ENCODE results near the gene USP8. TPM values are rescaled to one million over a fixed set of nuclear protein-coding genes. Genes with fewer than 3 reads are reported as not detected.
A peak's percentile ranks its signal among the peaks of the same experiment; 100 is the strongest.

The USP8 gene
- total and polyA plus RNA-seq, 2 donors (not counting 1 experiment from before 2014, with no cell fraction given) = 25.7 to 126 TPM

- Histone ChIP-seq H3K4me1 (ENCODE audit: control insufficient read depth in 2 of 2, insufficient read depth in 2 of 2, low read length in 2 of 2) (peaks cover 19 to 27% of the 10 kb centered on the region in 2 donors), H2AFZ (ENCODE audit: insufficient read depth, low read depth, low read length, poor library complexity, severe bottlenecking) (no peak overlapping the region), H3K4me2 (replicated peaks; ENCODE audit: low read depth, low read length, poor library complexity, severe bottlenecking) (peak overlapping the region; percentile 49), H3K9me3 (ENCODE audit: control extremely low read depth in 1 of 3, control insufficient read depth in 2 of 3, insufficient read depth in 1 of 3, low read length in 2 of 3) (no peaks in the 10 kb centered on the region), H3K9ac (ENCODE audit: low read length) (peak overlapping the region; percentile 2), H3K36me3 (replicated peaks in 1 of 2; ENCODE audit: control extremely low read depth in 1 of 2, control insufficient read depth in 1 of 2, extremely low read depth in 1 of 2, insufficient read depth in 2 of 2, low read length in 1 of 2) (peaks cover 19 to 52% of the 10 kb centered on the region in 2 experiments), H3K27ac (ENCODE audit: low read length in 2 of 2) (peak overlapping the region in 1 of 2 donors; percentile 64), H3K27me3 (replicated peaks in 1 of 4; ENCODE audit: control extremely low read depth in 1 of 4, control insufficient read depth in 3 of 4, insufficient read depth in 4 of 4, low read length in 3 of 4) (no peaks in the 10 kb centered on the region), H3K4me3 (ENCODE audit: control extremely low read depth in 1 of 5, extremely low read depth in 1 of 5, insufficient read depth in 1 of 5, low read depth in 2 of 5, low read length in 4 of 5) (no peak overlapping the region), H4K20me1 (ENCODE audit: control insufficient read depth, insufficient read depth, low read length, poor library complexity, severe bottlenecking) (no peaks in the 10 kb centered on the region), H3K79me2 (ENCODE audit: control insufficient read depth, insufficient read depth, low read length) (peaks cover 7% of the 10 kb centered on the region)
- H3K27me3 Mint-ChIP-seq = no peaks in the 10 kb centered on the region
- 80% methylated on average over 2 of the region's 3 CpGs for WGBS (ENCODE audit: insufficient coverage)
- peak overlapping the region; percentile 81 for H3K27ac Mint-ChIP-seq
- H3K9me3 Mint-ChIP-seq (ENCODE audit: insufficient read depth) = no peaks in the 10 kb centered on the region
- ChIA-PET POLR2A (interaction anchor here (0.6 kb wide), 1 partner anchor 132 kb away, joined by 3 read pairs; no protein-coding TSS in a partner anchor), CTCF (interaction anchor here (1.1 kb wide), 1 partner anchor 122 kb away, joined by 3 read pairs; no protein-coding TSS in a partner anchor)
- TF ChIP-seq EZH2 (IDR thresholded peaks at IDR 0.05; ENCODE audit: borderline replicate concordance, insufficient read depth, low read depth, low read length, poor library complexity, severe bottlenecking) (no peak), CTCF (IDR thresholded peaks at IDR 0.05) (no peak)
- peaks cover 36% of the 10 kb centered on the region for H3K4me1 Mint-ChIP-seq
- H3K4me3 Mint-ChIP-seq = peak overlapping the region; percentile 42
- ATAC-seq (ENCODE audit: low read depth) = no peak
- intact Hi-C loops (cut with micrococcal nuclease) = no loop called here
- DNase-seq = peak; percentile 18
These were observed 61.2 kb downstream of the USP8 start for GRCh38 chr15:50485389-50485788.

- no peak overlapping the region for H3K4me2 ChIP-seq (replicated peaks; ENCODE audit: low read depth, low read length, poor library complexity, severe bottlenecking)
- no peak overlapping the region for H2AFZ ChIP-seq (ENCODE audit: insufficient read depth, low read depth, low read length, poor library complexity, severe bottlenecking)
- Mint-ChIP-seq H3K9me3 (ENCODE audit: insufficient read depth) (no peaks in the 10 kb centered on the region), H3K27ac (peak overlapping the region; percentile 1), H3K27me3 (no peaks in the 10 kb centered on the region), H3K4me1 (peaks cover 24% of the 10 kb centered on the region), H3K4me3 (no peak overlapping the region)
- ChIA-PET CTCF (no interaction called here), POLR2A (interaction anchor here (0.7 kb wide), 2 partner anchors 46 to 101 kb away, joined by 3 read pairs; no protein-coding TSS in a partner anchor)
- intact Hi-C loops (cut with micrococcal nuclease) = no loop called here
- no peaks in the 10 kb centered on the region for H3K27me3 ChIP-seq (replicated peaks in 1 of 4; ENCODE audit: control extremely low read depth in 1 of 4, control insufficient read depth in 3 of 4, insufficient read depth in 4 of 4, low read length in 3 of 4)
- no peaks in the 10 kb centered on the region for H3K9me3 ChIP-seq (ENCODE audit: control extremely low read depth in 1 of 3, control insufficient read depth in 2 of 3, insufficient read depth in 1 of 3, low read length in 2 of 3)
- H3K4me1 ChIP-seq (ENCODE audit: control insufficient read depth in 2 of 2, insufficient read depth in 2 of 2, low read length in 2 of 2) = peaks cover 19 to 21% of the 10 kb centered on the region in 2 donors
- H3K27ac ChIP-seq (ENCODE audit: low read length in 2 of 2) = peak overlapping the region in 1 of 2 donors; percentile 24
- no peak for DNase-seq
- no peak overlapping the region for H3K4me3 ChIP-seq (ENCODE audit: control extremely low read depth in 1 of 5, extremely low read depth in 1 of 5, insufficient read depth in 1 of 5, low read depth in 2 of 5, low read length in 4 of 5)
- no peaks in the 10 kb centered on the region for H4K20me1 ChIP-seq (ENCODE audit: control insufficient read depth, insufficient read depth, low read length, poor library complexity, severe bottlenecking)
- peaks cover 10 to 52% of the 10 kb centered on the region in 2 experiments for H3K36me3 ChIP-seq (replicated peaks in 1 of 2; ENCODE audit: control extremely low read depth in 1 of 2, control insufficient read depth in 1 of 2, extremely low read depth in 1 of 2, insufficient read depth in 2 of 2, low read length in 1 of 2)
- ATAC-seq (ENCODE audit: low read depth) = no peak
- H3K9ac ChIP-seq (ENCODE audit: low read length) = no peak overlapping the region
- TF ChIP-seq EZH2 (IDR thresholded peaks at IDR 0.05; ENCODE audit: borderline replicate concordance, insufficient read depth, low read depth, low read length, poor library complexity, severe bottlenecking) (no peak), CTCF (IDR thresholded peaks at IDR 0.05) (no peak)
- H3K79me2 ChIP-seq (ENCODE audit: control insufficient read depth, insufficient read depth, low read length) = peaks cover 2% of the 10 kb centered on the region
These were observed 63.1 kb downstream of the USP8 start for GRCh38 chr15:50487287-50487686.

Measured in B cell (primary cell).